HG03442 (cell line): ENCODE data around the gene SLC19A2.

Experiments used
- ATAC-seq: cut with Tn5 transposase; IDR thresholded peaks from one replicate; pipeline ENCODE4 v1.9.1; 2021; ENCODE audit warnings: mild to moderate bottlenecking, moderate library complexity; ENCODE audit not compliant: unreplicated experiment

SLC19A2 gene

GRCh38 chr1:169478094-169478672 is 7.6 kb downstream of the SLC19A2 start:
- no peak for ATAC-seq

- no peak for ATAC-seq
Measured at GRCh38 chr1:169475806-169476387, 9.8 kb downstream of the SLC19A2 start.

GRCh38 chr1:169474302-169474995 is 11.3 kb downstream of the SLC19A2 start:
- no peak for ATAC-seq

GRCh38 chr1:169473347-169473746 is 12.4 kb downstream of the SLC19A2 start:
- no peak for ATAC-seq

GRCh38 chr1:169472738-169473137 is 13.0 kb downstream of the SLC19A2 start:
- ATAC-seq: no peak

GRCh38 chr1:169468982-169469381 is 16.8 kb downstream of the SLC19A2 start:
- ATAC-seq: no peak

- ATAC-seq: no peak
Measured at GRCh38 chr1:169466259-169467230, 19.2 kb downstream of the SLC19A2 start.

GRCh38 chr1:169465281-169465680 is 20.5 kb downstream of the SLC19A2 start:
- no peak for ATAC-seq

- ATAC-seq: no peak
Measured at GRCh38 chr1:169462385-169462784, 23.4 kb downstream of the SLC19A2 start.

GRCh38 chr1:169461390-169462000 is 24.2 kb downstream of the SLC19A2 start:
- ATAC-seq: no peak

GRCh38 chr1:169460191-169460833 is 25.4 kb downstream of the SLC19A2 start:
- no peak for ATAC-seq

- no peak for ATAC-seq
Measured at GRCh38 chr1:169457443-169457842, 28.3 kb downstream of the SLC19A2 start.

GRCh38 chr1:169456029-169456428 is 29.7 kb downstream of the SLC19A2 start:
- ATAC-seq: no peak

GRCh38 chr1:169452921-169453320 is 32.8 kb downstream of the SLC19A2 start:
- ATAC-seq: no peak

GRCh38 chr1:169451218-169451824 is 34.4 kb downstream of the SLC19A2 start:
- no peak for ATAC-seq

GRCh38 chr1:169443923-169444322 is 41.8 kb downstream of the SLC19A2 start:
- ATAC-seq: no peak

GRCh38 chr1:169427081-169427641 is 58.6 kb downstream of the SLC19A2 start, which contains the start of gene CCDC181:
CCDC181 (minus strand) TSS chr1:169427474; CDS start chr1:169424927, 2,547 bp downstream.
- ATAC-seq: peak; percentile 86

GRCh38 chr1:169426174-169426705 is 59.5 kb downstream of the SLC19A2 start:
- ATAC-seq: no peak

- ATAC-seq: no peak
Measured at GRCh38 chr1:169421309-169421708, 64.4 kb downstream of the SLC19A2 start.
